PC-9 (cell line): Measurements from ENCODE around the gene MDN1. TPM values are rescaled to one million over a fixed set of nuclear protein-coding genes. Genes with fewer than 3 reads are reported as not detected.
"Not testable (repeated sequence)": the region's sequence is repeated elsewhere in the genome, so short reads cannot be mapped to it uniquely, and the experiment has no call there.

Source experiments
- BruUV-seq: library from RNA; stranded (reverse); fragments of 400-500 nt; replicated peaks from 2 replicates; lab custom pipeline; 2021; lab: Mats Ljungman, UMichigan
- CTCF ChIA-PET: fragments of 300-600 bp; sonication (Branson Sonifier 250); formaldehyde crosslinking; loops from one replicate; lab custom pipeline; 2022; ENCODE audit warnings: antibody characterized with exemption; lab: Charles Lee
- POLR2A ChIA-PET: fragments of 300-600 bp; sonication (Branson Sonifier 250); formaldehyde crosslinking; loops from one replicate; lab custom pipeline; 2022; ENCODE audit warnings: antibody characterized with exemption; ENCODE audit not compliant: unreplicated experiment; lab: Charles Lee
- DNase-seq, 2 experiments: peaks; one replicate each; pipeline versions ENCODE4 v3.0.0 to v3.0.0-alpha.2; 2015 to 2022; ENCODE audit warnings: mixed read lengths in 1 of 2
- H2AFZ ChIP-seq: fragments of 200-600 bp; sonication (generic); 2 replicates; pipeline ENCODE4 v1.8.1; 2017; ENCODE audit warnings: antibody characterized with exemption
- H3F3A ChIP-seq: fragments of 200-600 bp; sonication (generic); 2 replicates; pipeline ENCODE4 v1.8.1; 2017; ENCODE audit warnings: antibody characterized with exemption, mild to moderate bottlenecking, low read depth; ENCODE audit not compliant: insufficient read depth
- H3K27ac ChIP-seq: fragments of 200-600 bp; sonication (generic); 2 replicates; pipeline ENCODE4 v1.6.1; 2016; ENCODE audit warnings: mixed run types
- H3K27me3 ChIP-seq: fragments of 200-600 bp; sonication (generic); 2 replicates; pipeline ENCODE4 v1.6.1; 2016; ENCODE audit warnings: low read depth, mixed run types; ENCODE audit not compliant: insufficient read depth
- H3K36me3 ChIP-seq: fragments of 200-600 bp; sonication (generic); 2 replicates; pipeline ENCODE4 v1.6.1; 2016; ENCODE audit warnings: low read depth, mixed run types
- H3K4me1 ChIP-seq: fragments of 200-600 bp; sonication (generic); replicated peaks from 2 replicates; pipeline ENCODE4 v1.6.1; 2016; ENCODE audit warnings: mixed run types; ENCODE audit not compliant: insufficient read depth
- H3K4me2 ChIP-seq: fragments of 200-600 bp; sonication (generic); 2 replicates; pipeline ENCODE4 v1.6.1; 2017; ENCODE audit warnings: mixed run types
- H3K4me3 ChIP-seq: fragments of 200-600 bp; sonication (generic); 2 replicates; pipeline ENCODE4 v1.6.1; 2016; ENCODE audit warnings: mixed run types
- H3K79me2 ChIP-seq: fragments of 200-600 bp; sonication (generic); 2 replicates; pipeline ENCODE4 v1.6.1; 2017; ENCODE audit warnings: low read depth, mixed run types
- H3K9me2 ChIP-seq: fragments of 200-600 bp; sonication (generic); 2 replicates; pipeline ENCODE4 v1.8.1; 2017; ENCODE audit warnings: mild to moderate bottlenecking; ENCODE audit not compliant: insufficient read depth
- H3K9me3 ChIP-seq: fragments of 200-600 bp; sonication (generic); 2 replicates; pipeline ENCODE4 v1.8.1; 2016; ENCODE audit warnings: low read depth; ENCODE audit not compliant: insufficient read depth
- H4K20me1 ChIP-seq: fragments of 200-600 bp; sonication (generic); 2 replicates; pipeline ENCODE4 v1.8.1; 2017; ENCODE audit not compliant: insufficient read depth
- CTCF ChIP-seq: fragments of 200-600 bp; sonication (generic); conservative IDR thresholded peaks from 2 replicates; pipeline ENCODE4 v1.6.1; 2017; ENCODE audit warnings: mixed run types, antibody characterized with exemption, mild to moderate bottlenecking, moderate library complexity
- EZH2 ChIP-seq: fragments of 200-600 bp; sonication (generic); IDR thresholded peaks from 2 replicates; pipeline ENCODE4 v1.8.0; 2017; ENCODE audit warnings: antibody characterized with exemption, low read depth
- intact Hi-C: fragments of 100-400 bp; cut with micrococcal nuclease; formaldehyde crosslinking; loops from one replicate; pipeline ENCODE4 v1.10.0; 2022; ENCODE audit not compliant: unreplicated experiment
- total RNA-seq: library from RNA; stranded (reverse); gene quantifications from 2 replicates; pipeline ENCODE4 v1.2.3, GENCODE V29; 2021

Gene MDN1
- total RNA-seq, 1 experiment from 2014 or later, result 38.6 TPM

- no peak overlapping the region for H3K4me2 ChIP-seq
- no peaks in the 10 kb centered on the region for H3F3A ChIP-seq
- intact Hi-C loops, result no loop called here
- no peaks in the 10 kb centered on the region for H4K20me1 ChIP-seq
- H2AFZ ChIP-seq, result no peak overlapping the region
- ChIA-PET CTCF (no interaction called here), POLR2A (no interaction called here)
- H3K9me3 ChIP-seq, result no peaks in the 10 kb centered on the region
- H3K4me1 ChIP-seq, result no peaks in the 10 kb centered on the region
- no peaks in the 10 kb centered on the region for H3K79me2 ChIP-seq
- no TSS peak for BruUV-seq
- no peak for TF ChIP-seq EZH2
- TF ChIP-seq CTCF, result no peak
- DNase-seq, result no peak
- H3K9me2 ChIP-seq, result no peaks in the 10 kb centered on the region
- no peaks in the 10 kb centered on the region for H3K27me3 ChIP-seq
- H3K36me3 ChIP-seq, result no peaks in the 10 kb centered on the region
- no peak overlapping the region for H3K4me3 ChIP-seq
- no peak overlapping the region for H3K27ac ChIP-seq
Measured at GRCh38 chr6:89731924-89732567, 87.5 kb downstream of the MDN1 start.

- H3F3A ChIP-seq, H3K79me2 ChIP-seq, CTCF ChIA-PET, DNase-seq, H3K4me2 ChIP-seq, H3K4me3 ChIP-seq, H3K27me3 ChIP-seq, H3K27ac ChIP-seq, BruUV-seq, H3K4me1 ChIP-seq, H3K9me3 ChIP-seq, intact Hi-C loops, H4K20me1 ChIP-seq, H3K36me3 ChIP-seq, H2AFZ ChIP-seq, H3K9me2 ChIP-seq: not testable (repeated sequence)
- POLR2A ChIA-PET, result interaction anchor here (0.6 kb wide), 1 partner anchor 11 kb away, joined by 4 read pairs; no protein-coding TSS in a partner anchor
Measured at GRCh38 chr6:89731262-89731661, 88.3 kb downstream of the MDN1 start.

GRCh38 chr6:89729818-89730217 is 89.8 kb downstream of the MDN1 start:
- no peaks in the 10 kb centered on the region for H3K9me2 ChIP-seq
- intact Hi-C loops, result no loop called here
- H3K4me3 ChIP-seq, result no peak overlapping the region
- no peaks in the 10 kb centered on the region for H3K36me3 ChIP-seq
- DNase-seq, result no peak
- H3K79me2 ChIP-seq, result no peaks in the 10 kb centered on the region
- H3K9me3 ChIP-seq, result no peaks in the 10 kb centered on the region
- H3F3A ChIP-seq, result no peaks in the 10 kb centered on the region
- H3K4me1 ChIP-seq, result no peaks in the 10 kb centered on the region
- ChIA-PET CTCF (no interaction called here), POLR2A (interaction anchor here (0.6 kb wide), 1 partner anchor 566 kb away, joined by 3 read pairs; no protein-coding TSS in a partner anchor)
- no peak overlapping the region for H3K27ac ChIP-seq
- no peaks in the 10 kb centered on the region for H3K27me3 ChIP-seq
- TF ChIP-seq EZH2 (no peak), CTCF (no peak)
- no peak overlapping the region for H2AFZ ChIP-seq
- no peaks in the 10 kb centered on the region for H4K20me1 ChIP-seq
- H3K4me2 ChIP-seq, result no peak overlapping the region
- BruUV-seq, result no TSS peak

GRCh38 chr6:89727501-89727900 is 92.1 kb downstream of the MDN1 start:
- H4K20me1 ChIP-seq, result no peaks in the 10 kb centered on the region
- no peaks in the 10 kb centered on the region for H3K4me1 ChIP-seq
- H3K27me3 ChIP-seq, result no peaks in the 10 kb centered on the region
- H3K4me2 ChIP-seq, result no peak overlapping the region
- CTCF ChIA-PET, result no interaction called here
- H2AFZ ChIP-seq, result no peak overlapping the region
- H3K27ac ChIP-seq, result no peak overlapping the region
- H3K36me3 ChIP-seq, result no peaks in the 10 kb centered on the region
- BruUV-seq, result no TSS peak
- DNase-seq, result no peak
- H3F3A ChIP-seq, result no peaks in the 10 kb centered on the region
- no peaks in the 10 kb centered on the region for H3K9me3 ChIP-seq
- intact Hi-C loops, result no loop called here
- POLR2A ChIA-PET, result no interaction called here
- no peaks in the 10 kb centered on the region for H3K79me2 ChIP-seq
- no peak overlapping the region for H3K4me3 ChIP-seq
- no peaks in the 10 kb centered on the region for H3K9me2 ChIP-seq
- TF ChIP-seq EZH2 (no peak), CTCF (no peak)
